Measurements from ENCODE around the gene C19orf81. TPM values are rescaled to one million over a fixed set of nuclear protein-coding genes. Genes with fewer than 3 reads are reported as not detected.

Gene C19orf81
- total RNA-seq, 1 experiment from 2014 or later = 22.4 TPM

DNA sequence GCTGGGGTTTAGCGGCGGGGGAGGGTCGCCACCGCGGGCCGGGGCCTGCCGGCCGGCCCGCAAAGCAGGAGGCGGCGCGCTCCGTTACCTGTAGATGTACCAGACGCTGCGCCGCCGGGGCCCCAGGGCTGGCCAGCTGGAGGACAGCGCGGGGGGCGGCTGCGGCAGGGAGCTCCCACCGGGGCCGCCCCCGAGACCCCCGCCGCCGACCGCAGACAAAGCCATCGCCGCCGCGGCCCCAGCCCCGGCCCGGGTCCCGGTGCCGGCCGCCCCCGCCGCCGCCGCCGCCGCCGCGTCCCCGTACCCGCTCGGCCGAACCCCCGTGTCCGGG, 45.5 kb downstream of the C19orf81 start (continued):
- TF ChIP-seq, protein P1, sequence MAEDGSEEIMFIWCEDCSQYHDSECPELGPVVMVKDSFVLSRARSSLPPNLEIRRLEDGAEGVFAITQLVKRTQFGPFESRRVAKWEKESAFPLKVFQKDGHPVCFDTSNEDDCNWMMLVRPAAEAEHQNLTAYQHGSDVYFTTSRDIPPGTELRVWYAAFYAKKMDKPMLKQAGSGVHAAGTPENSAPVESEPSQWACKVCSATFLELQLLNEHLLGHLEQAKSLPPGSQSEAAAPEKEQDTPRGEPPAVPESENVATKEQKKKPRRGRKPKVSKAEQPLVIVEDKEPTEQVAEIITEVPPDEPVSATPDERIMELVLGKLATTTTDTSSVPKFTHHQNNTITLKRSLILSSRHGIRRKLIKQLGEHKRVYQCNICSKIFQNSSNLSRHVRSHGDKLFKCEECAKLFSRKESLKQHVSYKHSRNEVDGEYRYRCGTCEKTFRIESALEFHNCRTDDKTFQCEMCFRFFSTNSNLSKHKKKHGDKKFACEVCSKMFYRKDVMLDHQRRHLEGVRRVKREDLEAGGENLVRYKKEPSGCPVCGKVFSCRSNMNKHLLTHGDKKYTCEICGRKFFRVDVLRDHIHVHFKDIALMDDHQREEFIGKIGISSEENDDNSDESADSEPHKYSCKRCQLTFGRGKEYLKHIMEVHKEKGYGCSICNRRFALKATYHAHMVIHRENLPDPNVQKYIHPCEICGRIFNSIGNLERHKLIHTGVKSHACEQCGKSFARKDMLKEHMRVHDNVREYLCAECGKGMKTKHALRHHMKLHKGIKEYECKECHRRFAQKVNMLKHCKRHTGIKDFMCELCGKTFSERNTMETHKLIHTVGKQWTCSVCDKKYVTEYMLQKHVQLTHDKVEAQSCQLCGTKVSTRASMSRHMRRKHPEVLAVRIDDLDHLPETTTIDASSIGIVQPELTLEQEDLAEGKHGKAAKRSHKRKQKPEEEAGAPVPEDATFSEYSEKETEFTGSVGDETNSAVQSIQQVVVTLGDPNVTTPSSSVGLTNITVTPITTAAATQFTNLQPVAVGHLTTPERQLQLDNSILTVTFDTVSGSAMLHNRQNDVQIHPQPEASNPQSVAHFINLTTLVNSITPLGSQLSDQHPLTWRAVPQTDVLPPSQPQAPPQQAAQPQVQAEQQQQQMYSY (CRISPR knock-in tag; IDR thresholded peaks at IDR 0.05) = no peak
- TF ChIP-seq EMX1 (CRISPR knock-in tag; IDR thresholded peaks at IDR 0.05) = no peak
- TF ChIP-seq RORB (CRISPR knock-in tag; IDR thresholded peaks at IDR 0.05) = no peak

GRCh38 chr19:50695251-50696093, 46.2 kb downstream of the C19orf81 start:
- Mint-ChIP-seq H3K27ac (no peak overlapping the region), H3K4me3 (peak overlapping the region; percentile 61), H3K36me3 (no peaks in the 10 kb centered on the region), H3K9me3 (no peaks in the 10 kb centered on the region), H3K27me3 (ENCODE audit: low read depth) (peaks cover 92% of the 10 kb centered on the region), H3K4me1 (peaks cover 16% of the 10 kb centered on the region)
- ChIA-PET POLR2A (interaction anchor here (0.6 kb wide), 1 partner anchor 26 kb away, joined by 4 read pairs; no protein-coding TSS in a partner anchor), CTCF (interaction anchor here (0.5 to 2.4 kb wide), 14 partner anchors 9 to 230 kb away, joined by 3 to 14 read pairs (median 6); no protein-coding TSS in a partner anchor)
- TF ChIP-seq CREM (CRISPR knock-in tag; IDR thresholded peaks at IDR 0.05) = no peak
- TF ChIP-seq FOXP4 (CRISPR knock-in tag; IDR thresholded peaks at IDR 0.05) = peak; percentile 70; the same call in 1 of the 2 replicates
- 0 out of 2 replicates have a peak, but pooled peaks have one; percentile 21 for TF ChIP-seq FOXK1 (CRISPR knock-in tag; IDR thresholded peaks at IDR 0.05)
- TF ChIP-seq MAX (CRISPR knock-in tag; IDR thresholded peaks at IDR 0.05) = no peak; the same call in 1 of the 2 replicates
- TF ChIP-seq ZBTB21 (CRISPR knock-in tag; IDR thresholded peaks at IDR 0.05; ENCODE audit: borderline replicate concordance) = 0 out of 2 replicates have a peak, but pooled peaks have one; percentile 54
- TF ChIP-seq ZNF416 (CRISPR knock-in tag; IDR thresholded peaks at IDR 0.05) = no peak
- TF ChIP-seq, protein P2, sequence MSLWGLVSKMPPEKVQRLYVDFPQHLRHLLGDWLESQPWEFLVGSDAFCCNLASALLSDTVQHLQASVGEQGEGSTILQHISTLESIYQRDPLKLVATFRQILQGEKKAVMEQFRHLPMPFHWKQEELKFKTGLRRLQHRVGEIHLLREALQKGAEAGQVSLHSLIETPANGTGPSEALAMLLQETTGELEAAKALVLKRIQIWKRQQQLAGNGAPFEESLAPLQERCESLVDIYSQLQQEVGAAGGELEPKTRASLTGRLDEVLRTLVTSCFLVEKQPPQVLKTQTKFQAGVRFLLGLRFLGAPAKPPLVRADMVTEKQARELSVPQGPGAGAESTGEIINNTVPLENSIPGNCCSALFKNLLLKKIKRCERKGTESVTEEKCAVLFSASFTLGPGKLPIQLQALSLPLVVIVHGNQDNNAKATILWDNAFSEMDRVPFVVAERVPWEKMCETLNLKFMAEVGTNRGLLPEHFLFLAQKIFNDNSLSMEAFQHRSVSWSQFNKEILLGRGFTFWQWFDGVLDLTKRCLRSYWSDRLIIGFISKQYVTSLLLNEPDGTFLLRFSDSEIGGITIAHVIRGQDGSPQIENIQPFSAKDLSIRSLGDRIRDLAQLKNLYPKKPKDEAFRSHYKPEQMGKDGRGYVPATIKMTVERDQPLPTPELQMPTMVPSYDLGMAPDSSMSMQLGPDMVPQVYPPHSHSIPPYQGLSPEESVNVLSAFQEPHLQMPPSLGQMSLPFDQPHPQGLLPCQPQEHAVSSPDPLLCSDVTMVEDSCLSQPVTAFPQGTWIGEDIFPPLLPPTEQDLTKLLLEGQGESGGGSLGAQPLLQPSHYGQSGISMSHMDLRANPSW (CRISPR knock-in tag; conservative IDR thresholded peaks at IDR 0.05; ENCODE audit: low read depth) = no peak
- TF ChIP-seq TP53 (CRISPR knock-in tag; IDR thresholded peaks at IDR 0.05) = peak; percentile 49; the same call in 1 of the 2 replicates
- peak; percentile 91 for TF ChIP-seq ZNF121 (CRISPR knock-in tag; IDR thresholded peaks at IDR 0.05)
- TF ChIP-seq ESRRA (CRISPR knock-in tag; IDR thresholded peaks at IDR 0.05; ENCODE audit: borderline replicate concordance) = 0 out of 2 replicates have a peak, but pooled peaks have one; percentile 40
- TF ChIP-seq FOXP1 (CRISPR knock-in tag; IDR thresholded peaks at IDR 0.05; ENCODE audit: borderline replicate concordance) = peak; percentile 56
- ATAC-seq (peak; percentile 64), DNase-seq (ENCODE audit: low spot score) (peak; percentile 61)
